GM19397 (cell line): ENCODE measurements around the gene CMTM3.
"Not testable (repeated sequence)": the region's sequence is repeated elsewhere in the genome, so short reads cannot be mapped to it uniquely, and the experiment has no call there.

Experiments used
- ATAC-seq: cut with Tn5 transposase; IDR thresholded peaks from one replicate; pipeline ENCODE4 v1.9.1; 2021; ENCODE audit warnings: mild to moderate bottlenecking, moderate library complexity; ENCODE audit not compliant: unreplicated experiment

Gene CMTM3

GRCh38 chr16:66631558-66631957 is 27.1 kb downstream of the CMTM3 start:
- not testable (repeated sequence) for ATAC-seq

- no peak for ATAC-seq
Measured at GRCh38 chr16:66634527-66635196, 30.2 kb downstream of the CMTM3 start.

- ATAC-seq: no peak
Measured at GRCh38 chr16:66635406-66635805, 30.9 kb downstream of the CMTM3 start.

- no peak for ATAC-seq
Measured at GRCh38 chr16:66636199-66636598, 31.7 kb downstream of the CMTM3 start.

- ATAC-seq: no peak
Measured at GRCh38 chr16:66637806-66638205, 33.3 kb downstream of the CMTM3 start.

- ATAC-seq: no peak
Measured at GRCh38 chr16:66639091-66639885, 34.8 kb downstream of the CMTM3 start.

GRCh38 chr16:66640724-66641314 is 36.3 kb downstream of the CMTM3 start:
- ATAC-seq: no peak

- ATAC-seq: no peak
Measured at GRCh38 chr16:66641387-66641786, 36.9 kb downstream of the CMTM3 start.

- ATAC-seq: no peak
Measured at GRCh38 chr16:66647866-66648265, 43.4 kb downstream of the CMTM3 start.

- ATAC-seq: no peak
Measured at GRCh38 chr16:66649167-66649566, 44.7 kb downstream of the CMTM3 start.

- no peak for ATAC-seq
Measured at GRCh38 chr16:66649636-66650205, 45.2 kb downstream of the CMTM3 start.

GRCh38 chr16:66650707-66651473 is 46.4 kb downstream of the CMTM3 start:
- ATAC-seq: no peak

- no peak for ATAC-seq
Measured at GRCh38 chr16:66651474-66651765, 46.9 kb downstream of the CMTM3 start.

GRCh38 chr16:66651965-66652364 is 47.5 kb downstream of the CMTM3 start:
- no peak for ATAC-seq

- ATAC-seq: no peak
Measured at GRCh38 chr16:66652661-66653360, 48.3 kb downstream of the CMTM3 start.

- no peak for ATAC-seq
Measured at GRCh38 chr16:66653581-66654350, 49.3 kb downstream of the CMTM3 start.

- ATAC-seq: no peak
Measured at GRCh38 chr16:66656547-66656946, 52.0 kb downstream of the CMTM3 start.

GRCh38 chr16:66658143-66658859 is 53.8 kb downstream of the CMTM3 start:
- ATAC-seq: no peak

GRCh38 chr16:66658860-66659190 is 54.3 kb downstream of the CMTM3 start:
- ATAC-seq: no peak
